SK-N-SH (cell line): ENCODE results near the gene LCP2. TPM values are rescaled to one million over a fixed set of nuclear protein-coding genes. Genes with fewer than 3 reads are reported as not detected.

ENCODE experiments used
- CTCF ChIA-PET: fragments of 300-600, 350-600 bp; formaldehyde crosslinking; extraction: SDS; loops from one replicate; lab custom pipeline; 2021; lab: Yijun Ruan, JAX
- POLR2A ChIA-PET: fragments of 350-600 bp; sonication (Branson Sonifier 250); formaldehyde crosslinking; extraction: SDS; loops from one replicate; lab custom pipeline; 2020; ENCODE audit warnings: antibody characterized with exemption, inconsistent platforms; lab: Yijun Ruan, JAX
- DNase-seq: peaks from one replicate; pipeline ENCODE4 v3.0.0; 2012
- H2AFZ ChIP-seq: fragments of 200-600 bp; sonication (generic); 2 replicates; pipeline ENCODE4 v1.8.1; 2016; ENCODE audit warnings: antibody characterized with exemption, mild to moderate bottlenecking, low read depth
- H3F3A ChIP-seq: fragments of 200-600 bp; sonication (generic); replicated peaks from 2 replicates; pipeline ENCODE3; 2016; ENCODE audit warnings: antibody characterized with exemption, mild to moderate bottlenecking; ENCODE audit not compliant: insufficient read depth
- H3K27ac ChIP-seq, 2 experiments: fragments of 200-500 bp in 1 of 2; fragments of 200-600 bp in 1 of 2; sonication (Bioruptor generic) in 1 of 2; sonication (generic), shearing (Covaris generic) in 1 of 2; 2 replicates each; pipeline versions ENCODE4 v1.5.1 to v1.6.1; 2014 to 2016; ENCODE audit warnings: low read depth in 2 of 2, inconsistent platforms in 1 of 2, low read length in 1 of 2, mild to moderate bottlenecking in 1 of 2, mixed read lengths in 1 of 2
- H3K27me3 ChIP-seq: fragments of 200-600 bp; sonication (generic), shearing (Covaris generic); 2 replicates; pipeline ENCODE4 v1.6.1; 2016; ENCODE audit warnings: mixed run types; ENCODE audit not compliant: insufficient read depth
- H3K36me3 ChIP-seq, 2 experiments: fragments of 200-500 bp in 1 of 2; fragments of 200-600 bp in 1 of 2; sonication (Bioruptor generic) in 1 of 2; sonication (generic) in 1 of 2; replicated peaks in 1 of 2; 2 replicates each; pipeline versions ENCODE3 to v1.5.1; 2014 to 2016; ENCODE audit warnings: low read length in 1 of 2, mild to moderate bottlenecking in 1 of 2; ENCODE audit not compliant: insufficient read depth in 2 of 2, control insufficient read depth in 1 of 2
- H3K4me1 ChIP-seq, 2 experiments: fragments of 200-500 bp in 1 of 2; fragments of 200-600 bp in 1 of 2; sonication (Bioruptor generic) in 1 of 2; sonication (generic), shearing (Covaris generic) in 1 of 2; 2 replicates each; pipeline versions ENCODE4 v1.5.1 to v1.6.1; 2014 to 2016; ENCODE audit warnings: low read depth in 1 of 2, low read length in 1 of 2, mixed run types in 1 of 2; ENCODE audit not compliant: insufficient read depth in 2 of 2, control insufficient read depth in 1 of 2
- H3K4me2 ChIP-seq: fragments of 200-600 bp; sonication (generic), shearing (Covaris generic); 2 replicates; pipeline ENCODE4 v1.6.1; 2017; ENCODE audit warnings: mixed run types
- H3K4me3 ChIP-seq, 2 experiments: fragments of 200-500 bp in 1 of 2; fragments of 200-600 bp in 1 of 2; sonication (Bioruptor generic) in 1 of 2; sonication (generic), shearing (Covaris generic) in 1 of 2; 2 replicates each; pipeline versions ENCODE4 v1.5.1 to v1.8.1; 2014 to 2016; ENCODE audit warnings: low read depth in 2 of 2, inconsistent platforms in 1 of 2, low read length in 1 of 2, mild to moderate bottlenecking in 1 of 2, mixed read lengths in 1 of 2, moderate library complexity in 1 of 2
- H3K79me2 ChIP-seq: fragments of 200-600 bp; sonication (generic); 2 replicates; pipeline ENCODE4 v1.8.1; 2017; ENCODE audit warnings: mild to moderate bottlenecking; ENCODE audit not compliant: insufficient read depth
- H3K9ac ChIP-seq: fragments of 200-600 bp; sonication (generic); 2 replicates; pipeline ENCODE4 v1.6.1; 2017; ENCODE audit warnings: mixed run types
- H3K9me2 ChIP-seq: fragments of 200-600 bp; sonication (generic); 2 replicates; pipeline ENCODE4 v1.6.1; 2017; ENCODE audit warnings: mixed run types
- H3K9me3 ChIP-seq: fragments of 200-600 bp; sonication (generic); 2 replicates; pipeline ENCODE4 v1.6.1; 2017; ENCODE audit warnings: mixed run types, mild to moderate bottlenecking, moderate library complexity
- H4K20me1 ChIP-seq: fragments of 200-600 bp; sonication (generic); 2 replicates; pipeline ENCODE4 v1.6.1; 2017; ENCODE audit warnings: mild to moderate bottlenecking, mixed run types; ENCODE audit not compliant: insufficient read depth
- ELF1 ChIP-seq: IDR thresholded peaks from 2 replicates; pipeline ENCODE4 v1.4.0; 2012
- EP300 ChIP-seq, 2 experiments: IDR thresholded peaks; 2 replicates each; pipeline versions ENCODE4 v1.4.0 to v1.6.1; 2012; ENCODE audit warnings: borderline replicate concordance in 1 of 2, low read depth in 1 of 2, low read length in 1 of 2
- EZH2phosphoT487 ChIP-seq: fragments of 200-600 bp; sonication (generic); IDR thresholded peaks from 2 replicates; pipeline ENCODE4 v1.6.1; 2017; ENCODE audit warnings: low read depth, mixed run types, mild to moderate bottlenecking, antibody characterized with exemption, moderate library complexity, borderline replicate concordance
- FOSL2 ChIP-seq: IDR thresholded peaks from 2 replicates; pipeline ENCODE4 v1.4.0; 2012; ENCODE audit warnings: low read depth, mild to moderate bottlenecking, moderate library complexity, borderline replicate concordance
- MEF2A ChIP-seq: IDR thresholded peaks from 2 replicates; pipeline ENCODE4 v1.4.0; 2012; ENCODE audit warnings: low read depth, borderline replicate concordance
- POLR2AphosphoS5 ChIP-seq: IDR thresholded peaks from 2 replicates; pipeline ENCODE4 v1.6.1; 2012; ENCODE audit warnings: low read depth, low read length
- RAD21 ChIP-seq: IDR thresholded peaks from 2 replicates; pipeline ENCODE4 v1.6.1; 2012; ENCODE audit warnings: mild to moderate bottlenecking, low read length
- RXRA ChIP-seq: IDR thresholded peaks from 2 replicates; pipeline ENCODE4 v1.4.0; 2012; ENCODE audit warnings: low read depth, mild to moderate bottlenecking, borderline replicate concordance
- SIN3A ChIP-seq: IDR thresholded peaks from 2 replicates; pipeline ENCODE4 v1.6.1; 2012; ENCODE audit warnings: low read depth, mild to moderate bottlenecking, low read length, moderate library complexity, borderline replicate concordance
- WGBS: methylation state at CpG from one replicate; pipeline ENCODE4 v1.1.6; 2017; ENCODE audit warnings: low lambda C conversion rate; 5-methylcytosine and 5-hydroxymethylcytosine counted together
- polyA plus RNA-seq, 3 experiments: library from polyadenylated mRNA; depleted of rRNA; stranded (reverse); fragments of >200 nt; gene quantifications; 2 replicates each; pipeline ENCODE4 v1.2.3, GENCODE V29; 2012
- TF ChIP-seq, protein P1 (sequence below): fragments of 150-350 bp; IDR thresholded peaks from 2 replicates; pipeline ENCODE4 v1.6.1; 2016; ENCODE audit warnings: mild to moderate bottlenecking, low read depth, low read length
- TF ChIP-seq, protein P2 (sequence below): IDR thresholded peaks from 2 replicates; pipeline ENCODE4 v1.4.0; 2012; ENCODE audit warnings: low read depth
- TF ChIP-seq, protein P3 (sequence below): IDR thresholded peaks from 2 replicates; pipeline ENCODE4; 2012
- TF ChIP-seq, protein P4 (sequence below): IDR thresholded peaks from 2 replicates; pipeline ENCODE4 v1.4.0; 2012; ENCODE audit warnings: low read depth, borderline replicate concordance
- TF ChIP-seq, protein P5 (sequence below): IDR thresholded peaks from 2 replicates; pipeline ENCODE4 v1.4.0; 2012; ENCODE audit warnings: low read depth, borderline replicate concordance
- TF ChIP-seq, protein P6 (sequence below): IDR thresholded peaks from 2 replicates; pipeline ENCODE4 v1.6.1; 2012; ENCODE audit warnings: mild to moderate bottlenecking, low read depth, low read length, moderate library complexity

Gene LCP2
- polyA plus RNA-seq, 1 of the 3 experiments (the other 2 are of a cell fraction), result not detected

DNA sequence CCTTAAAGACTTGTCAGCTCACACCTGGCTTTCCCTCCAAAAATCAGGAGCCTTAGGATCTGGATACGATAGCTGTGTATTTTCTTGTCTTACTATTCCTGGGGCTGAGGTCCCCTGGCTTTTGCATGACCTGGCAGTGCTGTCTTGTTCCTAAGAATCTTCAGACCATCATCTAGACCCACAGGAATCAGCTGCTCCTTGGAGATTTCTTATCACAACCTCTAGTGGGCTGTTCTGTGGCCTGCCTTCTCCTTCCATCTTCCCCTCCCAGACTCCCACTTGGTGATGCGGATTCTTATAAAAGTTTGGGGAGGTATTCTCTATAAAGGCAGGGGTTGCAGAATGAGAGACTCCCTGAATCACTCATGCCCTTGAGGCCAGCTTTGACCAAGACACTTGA lies 21.4 kb downstream of the LCP2 start:
- ChIA-PET CTCF (interaction anchor here (0.8 to 6.7 kb wide), 4 partner anchors 10 to 357 kb away, joined by 3 to 30 read pairs (median 3); no protein-coding TSS in a partner anchor), POLR2A (no interaction called here)
- Histone ChIP-seq H3K27me3 (no peaks in the 10 kb centered on the region), H4K20me1 (no peaks in the 10 kb centered on the region), H3F3A (no peaks in the 10 kb centered on the region), H3K79me2 (no peaks in the 10 kb centered on the region), H3K36me3 (no peaks in the 10 kb centered on the region), H2AFZ (no peak overlapping the region), H3K4me3 (no peak overlapping the region), H3K9me2 (no peaks in the 10 kb centered on the region), H3K9me3 (no peaks in the 10 kb centered on the region), H3K27ac (no peak overlapping the region), H3K4me1 (peaks cover 0 to 13% of the 10 kb centered on the region in 2 experiments; a peak in 1 of 4 replicates), H3K9ac (no peak overlapping the region), H3K4me2 (no peak overlapping the region)
- DNase-seq, result no peak
- 68% methylated on average over 2 of the region's 2 CpGs for WGBS
- TF ChIP-seq, protein P1, sequence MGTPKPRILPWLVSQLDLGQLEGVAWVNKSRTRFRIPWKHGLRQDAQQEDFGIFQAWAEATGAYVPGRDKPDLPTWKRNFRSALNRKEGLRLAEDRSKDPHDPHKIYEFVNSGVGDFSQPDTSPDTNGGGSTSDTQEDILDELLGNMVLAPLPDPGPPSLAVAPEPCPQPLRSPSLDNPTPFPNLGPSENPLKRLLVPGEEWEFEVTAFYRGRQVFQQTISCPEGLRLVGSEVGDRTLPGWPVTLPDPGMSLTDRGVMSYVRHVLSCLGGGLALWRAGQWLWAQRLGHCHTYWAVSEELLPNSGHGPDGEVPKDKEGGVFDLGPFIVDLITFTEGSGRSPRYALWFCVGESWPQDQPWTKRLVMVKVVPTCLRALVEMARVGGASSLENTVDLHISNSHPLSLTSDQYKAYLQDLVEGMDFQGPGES, result no peak
- TF ChIP-seq, protein P2, sequence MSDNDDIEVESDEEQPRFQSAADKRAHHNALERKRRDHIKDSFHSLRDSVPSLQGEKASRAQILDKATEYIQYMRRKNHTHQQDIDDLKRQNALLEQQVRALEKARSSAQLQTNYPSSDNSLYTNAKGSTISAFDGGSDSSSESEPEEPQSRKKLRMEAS, result no peak
- TF ChIP-seq SIN3A, result no peak
- no peak for TF ChIP-seq EP300 (IDR thresholded peaks at IDR 0.05; ENCODE audit: borderline replicate concordance in 1 of 2, low read depth in 1 of 2, low read length in 1 of 2)
- TF ChIP-seq, protein P3, sequence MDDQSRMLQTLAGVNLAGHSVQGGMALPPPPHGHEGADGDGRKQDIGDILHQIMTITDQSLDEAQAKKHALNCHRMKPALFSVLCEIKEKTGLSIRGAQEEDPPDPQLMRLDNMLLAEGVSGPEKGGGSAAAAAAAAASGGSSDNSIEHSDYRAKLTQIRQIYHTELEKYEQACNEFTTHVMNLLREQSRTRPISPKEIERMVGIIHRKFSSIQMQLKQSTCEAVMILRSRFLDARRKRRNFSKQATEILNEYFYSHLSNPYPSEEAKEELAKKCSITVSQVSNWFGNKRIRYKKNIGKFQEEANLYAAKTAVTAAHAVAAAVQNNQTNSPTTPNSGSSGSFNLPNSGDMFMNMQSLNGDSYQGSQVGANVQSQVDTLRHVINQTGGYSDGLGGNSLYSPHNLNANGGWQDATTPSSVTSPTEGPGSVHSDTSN, result no peak

DNA sequence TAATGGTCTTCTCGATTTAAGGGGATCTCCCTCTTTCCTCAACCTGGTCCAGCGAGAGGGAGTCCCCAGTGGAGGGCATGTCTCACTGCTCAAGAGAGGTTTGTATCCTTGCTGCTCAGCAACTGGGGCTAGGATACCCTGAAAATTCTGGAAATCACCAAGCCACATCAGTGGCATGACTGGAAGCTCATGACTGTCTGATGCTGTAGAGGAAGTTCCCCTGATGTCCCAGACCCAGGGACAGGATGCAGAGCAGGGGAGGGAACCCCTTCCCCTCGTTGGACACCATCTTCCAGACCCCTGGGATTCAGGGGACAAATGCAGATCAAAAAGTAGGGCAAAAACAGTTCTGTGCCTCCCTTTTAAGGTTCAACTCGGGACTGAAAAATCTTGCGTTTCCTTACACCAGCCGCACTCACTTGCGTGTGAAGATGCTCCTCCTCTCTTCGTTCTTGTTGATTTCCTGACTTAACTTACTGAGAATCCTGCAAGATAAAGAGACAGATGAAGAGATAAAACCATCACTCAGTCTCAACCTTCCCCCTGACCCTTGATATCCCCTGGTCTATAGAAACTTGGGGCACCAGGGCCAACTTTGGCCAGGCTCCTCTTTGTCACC lies 22.1 kb downstream of the LCP2 start:
- Histone ChIP-seq H2AFZ (no peak overlapping the region), H3K27me3 (no peaks in the 10 kb centered on the region), H3K4me3 (no peak overlapping the region), H3K36me3 (no peaks in the 10 kb centered on the region), H3K4me2 (no peak overlapping the region), H3K9ac (no peak overlapping the region), H3K9me2 (no peaks in the 10 kb centered on the region), H3K79me2 (no peaks in the 10 kb centered on the region), H4K20me1 (no peaks in the 10 kb centered on the region), H3K9me3 (no peaks in the 10 kb centered on the region), H3K27ac (no peak overlapping the region), H3K4me1 (peaks cover 0 to 13% of the 10 kb centered on the region in 2 experiments; a peak in 1 of 4 replicates), H3F3A (no peaks in the 10 kb centered on the region)
- no peak for DNase-seq
- ChIA-PET CTCF (interaction anchor here (1.3 to 6.7 kb wide), 7 partner anchors 7 to 357 kb away, joined by 3 to 35 read pairs (median 6); no protein-coding TSS in a partner anchor), POLR2A (no interaction called here)
- WGBS, result 52% methylated on average over 8 of the region's 8 CpGs
- TF ChIP-seq POLR2AphosphoS5, result no peak
- TF ChIP-seq, protein P2, result no peak
- TF ChIP-seq, protein P4, sequence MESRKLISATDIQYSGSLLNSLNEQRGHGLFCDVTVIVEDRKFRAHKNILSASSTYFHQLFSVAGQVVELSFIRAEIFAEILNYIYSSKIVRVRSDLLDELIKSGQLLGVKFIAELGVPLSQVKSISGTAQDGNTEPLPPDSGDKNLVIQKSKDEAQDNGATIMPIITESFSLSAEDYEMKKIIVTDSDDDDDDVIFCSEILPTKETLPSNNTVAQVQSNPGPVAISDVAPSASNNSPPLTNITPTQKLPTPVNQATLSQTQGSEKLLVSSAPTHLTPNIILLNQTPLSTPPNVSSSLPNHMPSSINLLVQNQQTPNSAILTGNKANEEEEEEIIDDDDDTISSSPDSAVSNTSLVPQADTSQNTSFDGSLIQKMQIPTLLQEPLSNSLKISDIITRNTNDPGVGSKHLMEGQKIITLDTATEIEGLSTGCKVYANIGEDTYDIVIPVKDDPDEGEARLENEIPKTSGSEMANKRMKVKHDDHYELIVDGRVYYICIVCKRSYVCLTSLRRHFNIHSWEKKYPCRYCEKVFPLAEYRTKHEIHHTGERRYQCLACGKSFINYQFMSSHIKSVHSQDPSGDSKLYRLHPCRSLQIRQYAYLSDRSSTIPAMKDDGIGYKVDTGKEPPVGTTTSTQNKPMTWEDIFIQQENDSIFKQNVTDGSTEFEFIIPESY, result no peak
- no peak for TF ChIP-seq RAD21
- TF ChIP-seq, protein P5, sequence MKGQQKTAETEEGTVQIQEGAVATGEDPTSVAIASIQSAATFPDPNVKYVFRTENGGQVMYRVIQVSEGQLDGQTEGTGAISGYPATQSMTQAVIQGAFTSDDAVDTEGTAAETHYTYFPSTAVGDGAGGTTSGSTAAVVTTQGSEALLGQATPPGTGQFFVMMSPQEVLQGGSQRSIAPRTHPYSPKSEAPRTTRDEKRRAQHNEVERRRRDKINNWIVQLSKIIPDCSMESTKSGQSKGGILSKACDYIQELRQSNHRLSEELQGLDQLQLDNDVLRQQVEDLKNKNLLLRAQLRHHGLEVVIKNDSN, result no peak
- TF ChIP-seq EZH2phosphoT487, result no peak
- no peak for TF ChIP-seq FOSL2
- no peak for TF ChIP-seq RXRA
- no peak for TF ChIP-seq ELF1
- TF ChIP-seq, protein P6, sequence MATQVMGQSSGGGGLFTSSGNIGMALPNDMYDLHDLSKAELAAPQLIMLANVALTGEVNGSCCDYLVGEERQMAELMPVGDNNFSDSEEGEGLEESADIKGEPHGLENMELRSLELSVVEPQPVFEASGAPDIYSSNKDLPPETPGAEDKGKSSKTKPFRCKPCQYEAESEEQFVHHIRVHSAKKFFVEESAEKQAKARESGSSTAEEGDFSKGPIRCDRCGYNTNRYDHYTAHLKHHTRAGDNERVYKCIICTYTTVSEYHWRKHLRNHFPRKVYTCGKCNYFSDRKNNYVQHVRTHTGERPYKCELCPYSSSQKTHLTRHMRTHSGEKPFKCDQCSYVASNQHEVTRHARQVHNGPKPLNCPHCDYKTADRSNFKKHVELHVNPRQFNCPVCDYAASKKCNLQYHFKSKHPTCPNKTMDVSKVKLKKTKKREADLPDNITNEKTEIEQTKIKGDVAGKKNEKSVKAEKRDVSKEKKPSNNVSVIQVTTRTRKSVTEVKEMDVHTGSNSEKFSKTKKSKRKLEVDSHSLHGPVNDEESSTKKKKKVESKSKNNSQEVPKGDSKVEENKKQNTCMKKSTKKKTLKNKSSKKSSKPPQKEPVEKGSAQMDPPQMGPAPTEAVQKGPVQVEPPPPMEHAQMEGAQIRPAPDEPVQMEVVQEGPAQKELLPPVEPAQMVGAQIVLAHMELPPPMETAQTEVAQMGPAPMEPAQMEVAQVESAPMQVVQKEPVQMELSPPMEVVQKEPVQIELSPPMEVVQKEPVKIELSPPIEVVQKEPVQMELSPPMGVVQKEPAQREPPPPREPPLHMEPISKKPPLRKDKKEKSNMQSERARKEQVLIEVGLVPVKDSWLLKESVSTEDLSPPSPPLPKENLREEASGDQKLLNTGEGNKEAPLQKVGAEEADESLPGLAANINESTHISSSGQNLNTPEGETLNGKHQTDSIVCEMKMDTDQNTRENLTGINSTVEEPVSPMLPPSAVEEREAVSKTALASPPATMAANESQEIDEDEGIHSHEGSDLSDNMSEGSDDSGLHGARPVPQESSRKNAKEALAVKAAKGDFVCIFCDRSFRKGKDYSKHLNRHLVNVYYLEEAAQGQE, result no peak
- no peak for TF ChIP-seq MEF2A
